HepG2 (cell line): ENCODE results near the gene HCFC1R1. TPM values are rescaled to one million over a fixed set of nuclear protein-coding genes. Genes with fewer than 3 reads are reported as not detected.
A peak's percentile ranks its signal among the peaks of the same experiment; 100 is the strongest.

Experiments used
- ARID3A ChIP-seq: IDR thresholded peaks from 2 replicates; pipeline ENCODE4 v1.6.1; 2012; ENCODE audit warnings: low read depth, low read length, improper control_type of control experiment
- ATF7-NPFF ChIP-seq: sonication (generic); formaldehyde crosslinking; IDR thresholded peaks from 2 replicates; pipeline ENCODE4 v1.8.1; 2023; ENCODE audit warnings: mild to moderate bottlenecking, low read depth, missing genetic modification reagents, moderate library complexity
- BHLHE40 ChIP-seq: IDR thresholded peaks from 2 replicates; pipeline ENCODE4 v1.6.1; 2011; ENCODE audit warnings: low read length, improper control_type of control experiment
- CC2D1A ChIP-seq: sonication (generic); formaldehyde crosslinking; IDR thresholded peaks from 2 replicates; pipeline ENCODE4 v1.8.1; 2023; ENCODE audit warnings: mild to moderate bottlenecking, missing genetic modification reagents
- CREB1 ChIP-seq, 2 experiments: fragments of 450-650 bp in 1 of 2; IDR thresholded peaks; 2 replicates each; pipeline ENCODE4 v1.6.1; 2016 to 2017; ENCODE audit warnings: control low read depth in 1 of 2, mild to moderate bottlenecking in 1 of 2, missing compliant biosample characterization in 1 of 2, missing genetic modification characterization in 1 of 2
- DBP ChIP-seq: sonication (generic); formaldehyde crosslinking; IDR thresholded peaks from 2 replicates; pipeline ENCODE4 v1.4.0; 2020; ENCODE audit warnings: missing genetic modification reagents; ENCODE audit errors: not compliant biosample characterization
- LRRFIP1 ChIP-seq: sonication (generic); formaldehyde crosslinking; conservative IDR thresholded peaks from 2 replicates; pipeline ENCODE4 v1.4.0; 2020; ENCODE audit warnings: missing genetic modification reagents
- MTF1 ChIP-seq: sonication (generic); formaldehyde crosslinking; IDR thresholded peaks from 2 replicates; pipeline ENCODE4 v1.5.0; 2020; ENCODE audit warnings: missing genetic modification reagents
- NCOA1 ChIP-seq: sonication (generic); formaldehyde crosslinking; IDR thresholded peaks from 2 replicates; pipeline ENCODE4 v1.9.0; 2021; ENCODE audit warnings: missing genetic modification reagents
- NR3C1 ChIP-seq: sonication (generic); formaldehyde crosslinking; IDR thresholded peaks from 2 replicates; pipeline ENCODE4 v1.4.0; 2020; ENCODE audit warnings: missing genetic modification reagents
- REXO4 ChIP-seq: sonication (generic); formaldehyde crosslinking; IDR thresholded peaks from 2 replicates; pipeline ENCODE4 v1.8.0; 2022; ENCODE audit warnings: missing genetic modification reagents, mild to moderate bottlenecking, borderline replicate concordance
- SALL1 ChIP-seq: sonication (generic); formaldehyde crosslinking; IDR thresholded peaks from 2 replicates; pipeline ENCODE4 v1.8.0; 2022; ENCODE audit warnings: mild to moderate bottlenecking, missing genetic modification reagents
- SATB2 ChIP-seq: sonication (generic); formaldehyde crosslinking; IDR thresholded peaks from 2 replicates; pipeline ENCODE4 v1.5.0; 2020; ENCODE audit warnings: missing genetic modification reagents
- SNRNP70 ChIP-seq: fragments of 200-400 bp; formaldehyde crosslinking; IDR thresholded peaks from 2 replicates; pipeline ENCODE4 v1.6.1; 2017; ENCODE audit warnings: mild to moderate bottlenecking, low read depth, low read length, moderate library complexity
- THAP7 ChIP-seq: sonication (generic); formaldehyde crosslinking; IDR thresholded peaks from 2 replicates; pipeline ENCODE4 v1.8.1; 2023; ENCODE audit warnings: mild to moderate bottlenecking, missing genetic modification reagents
- ZBTB2 ChIP-seq: sonication (generic); formaldehyde crosslinking; IDR thresholded peaks from 2 replicates; pipeline ENCODE4 v1.8.0; 2022; ENCODE audit warnings: low read depth, missing genetic modification reagents
- ZBTB21 ChIP-seq: sonication (generic); formaldehyde crosslinking; IDR thresholded peaks from 2 replicates; pipeline ENCODE4 v1.4.0; 2020; ENCODE audit warnings: missing genetic modification reagents
- ZFY ChIP-seq: sonication (generic); formaldehyde crosslinking; IDR thresholded peaks from 2 replicates; pipeline ENCODE4 v1.4.0; 2020; ENCODE audit warnings: missing genetic modification reagents
- ZNF138 ChIP-seq: sonication (generic); formaldehyde crosslinking; IDR thresholded peaks from 2 replicates; pipeline ENCODE4 v1.5.0; 2020; ENCODE audit warnings: mild to moderate bottlenecking, low read depth, missing genetic modification reagents
- ZNF557 ChIP-seq: sonication (generic); formaldehyde crosslinking; IDR thresholded peaks from 2 replicates; pipeline ENCODE4 v1.4.0; 2020; ENCODE audit warnings: missing genetic modification reagents
- ZNF567 ChIP-seq: sonication (generic); formaldehyde crosslinking; IDR thresholded peaks from 2 replicates; pipeline ENCODE4 v1.8.1; 2023; ENCODE audit warnings: mild to moderate bottlenecking, missing genetic modification reagents, borderline replicate concordance
- ZNF816 ChIP-seq: sonication (generic); formaldehyde crosslinking; IDR thresholded peaks from 2 replicates; pipeline ENCODE4 v1.8.0; 2022; ENCODE audit warnings: missing genetic modification reagents, mild to moderate bottlenecking, borderline replicate concordance
- ZNF878 ChIP-seq: sonication (generic); formaldehyde crosslinking; IDR thresholded peaks from 2 replicates; pipeline ENCODE4 v1.8.1; 2023; ENCODE audit warnings: mild to moderate bottlenecking, missing genetic modification reagents, moderate library complexity
- ZSCAN9 ChIP-seq: IDR thresholded peaks from 2 replicates; pipeline ENCODE4 v1.6.1; 2016; ENCODE audit warnings: borderline replicate concordance
- polyA plus RNA-seq, 8 experiments: library from polyadenylated mRNA; depleted of rRNA in 3 of 8; stranded (reverse) in 7 of 8; unstranded in 1 of 8; fragments of >200 nt; fragmentation: Illumina TruSeq in 4 of 8; extraction: Trizol in 4 of 8; gene quantifications; 2 replicates each; pipeline versions ENCODE4 v1.2.1 to v1.2.3, GENCODE V29; 2011 to 2016; ENCODE audit warnings: low read depth in 4 of 8, missing spikeins in 1 of 8, mixed read lengths in 1 of 8; ENCODE audit not compliant: insufficient read depth in 1 of 8
- total RNA-seq, 5 experiments: library from RNA; depleted of rRNA; stranded (reverse); fragments of >200 nt; fragmentation: Illumina TruSeq; extraction: Trizol; gene quantifications; 2 replicates each; pipeline ENCODE4 v1.2.3, GENCODE V29; 2016; ENCODE audit warnings: low read depth in 1 of 5

Gene HCFC1R1
- total and polyA plus RNA-seq, 2 of the 13 experiments (the other 11 are each of a cell fraction or from before 2014, with no cell fraction given) = 13.8 to 16.1 TPM

GRCh38 chr16:3027983-3028715, 4.4 kb upstream of the HCFC1R1 start (continued):
- TF ChIP-seq ZBTB2 (CRISPR knock-in tag) (no peak), ZNF567 (CRISPR knock-in tag) (no peak), DBP (CRISPR knock-in tag) (no peak), SALL1 (CRISPR knock-in tag) (no peak), NR3C1 (CRISPR knock-in tag) (no peak), THAP7 (CRISPR knock-in tag) (0 out of 2 replicates have a peak, but pooled peaks have one; percentile 28), ATF7-NPFF (CRISPR knock-in tag) (no peak), BHLHE40 (peak; percentile 61), NCOA1 (CRISPR knock-in tag) (no peak), SATB2 (CRISPR knock-in tag) (no peak), REXO4 (CRISPR knock-in tag) (no peak), SNRNP70 (no peak), ARID3A (no peak), ZNF557 (no peak), LRRFIP1 (CRISPR knock-in tag) (no peak), ZNF816 (no peak), ZSCAN9 (CRISPR knock-in tag) (no peak), ZNF878 (CRISPR knock-in tag) (no peak), CREB1 (IDR thresholded peaks at IDR 0.05) (no peak), CREB1 (CRISPR knock-in tag; IDR thresholded peaks at IDR 0.05) (no peak), ZBTB21 (no peak), ZFY (CRISPR knock-in tag) (peak; percentile 49; the same call in 1 of the 2 replicates), MTF1 (CRISPR knock-in tag) (no peak), ZNF138 (CRISPR knock-in tag) (no peak), CC2D1A (no peak)
